GM23338 (cell line): ENCODE data around the gene COX8A. TPM values are rescaled to one million over a fixed set of nuclear protein-coding genes. Genes with fewer than 3 reads are reported as not detected.

Experiments used
- ATAC-seq: fragments of 200-7000 bp; cut with Tn5 transposase; 3 replicates; pipeline ENCODE4 v1.9.1; 2020
- DNase-seq: peaks from one replicate; pipeline ENCODE4 v3.0.0-alpha.2; 2015; ENCODE audit warnings: low spot score
- H2AFZ ChIP-seq: fragments of 200-600 bp; sonication (generic); 2 replicates; pipeline ENCODE4 v1.8.0; 2016; ENCODE audit warnings: antibody characterized with exemption, mild to moderate bottlenecking, moderate library complexity
- H3F3A ChIP-seq: fragments of 200-600 bp; sonication (generic); replicated peaks from 2 replicates; pipeline ENCODE4 v1.8.0; 2017; ENCODE audit warnings: antibody characterized with exemption, mixed run types, low read depth
- H3K27ac ChIP-seq: fragments of 200-600 bp; sonication (generic); 2 replicates; pipeline ENCODE4 v1.6.1; 2016; ENCODE audit warnings: low read depth
- H3K27me3 ChIP-seq: fragments of 200-600 bp; sonication (generic); 2 replicates; pipeline ENCODE4 v1.8.0; 2016; ENCODE audit warnings: mild to moderate bottlenecking, mixed run types, moderate library complexity; ENCODE audit not compliant: insufficient read depth
- H3K36me3 ChIP-seq: fragments of 200-600 bp; sonication (generic); 2 replicates; pipeline ENCODE4 v1.8.0; 2016; ENCODE audit warnings: mild to moderate bottlenecking; ENCODE audit not compliant: insufficient read depth
- H3K4me1 ChIP-seq: fragments of 200-600 bp; sonication (generic); 2 replicates; pipeline ENCODE4 v1.8.0; 2016; ENCODE audit warnings: mild to moderate bottlenecking, moderate library complexity; ENCODE audit not compliant: insufficient read depth
- H3K4me2 ChIP-seq: fragments of 200-600 bp; sonication (generic); 2 replicates; pipeline ENCODE4 v1.7.1; 2017; ENCODE audit warnings: mixed run types
- H3K4me3 ChIP-seq: fragments of 200-600 bp; sonication (generic); 2 replicates; pipeline ENCODE4 v1.6.1; 2016; ENCODE audit warnings: mixed run types
- H3K79me2 ChIP-seq: fragments of 200-600 bp; sonication (generic); replicated peaks from 2 replicates; pipeline ENCODE4 v1.8.0; 2017; ENCODE audit warnings: mild to moderate bottlenecking; ENCODE audit not compliant: insufficient read depth
- H3K9me2 ChIP-seq: fragments of 200-600 bp; sonication (generic); 2 replicates; pipeline ENCODE4 v1.8.0; 2017; ENCODE audit not compliant: insufficient read depth
- H4K20me1 ChIP-seq: fragments of 200-600 bp; sonication (generic); replicated peaks from 2 replicates; pipeline ENCODE4 v1.8.0; 2017; ENCODE audit warnings: mild to moderate bottlenecking; ENCODE audit not compliant: insufficient read depth
- H3K27ac Mint-ChIP-seq: 2 replicates; pipeline ENCODE4 v1.8.0; 2020; ENCODE audit warnings: inconsistent platforms, mild to moderate bottlenecking, moderate library complexity, mixed read lengths
- H3K27me3 Mint-ChIP-seq: 3 replicates; pipeline ENCODE4 v1.8.0; 2022; ENCODE audit warnings: low read depth, mild to moderate bottlenecking, moderate library complexity, mixed read lengths, inconsistent platforms; ENCODE audit not compliant: insufficient read depth, poor library complexity
- H3K36me3 Mint-ChIP-seq: 3 replicates; pipeline ENCODE4 v1.8.0; 2021; ENCODE audit warnings: low read depth, mild to moderate bottlenecking, inconsistent platforms, moderate library complexity, mixed read lengths
- H3K4me1 Mint-ChIP-seq: 3 replicates; pipeline ENCODE4 v1.8.0; 2020; ENCODE audit warnings: mild to moderate bottlenecking, inconsistent platforms, mixed read lengths
- H3K4me3 Mint-ChIP-seq: 3 replicates; pipeline ENCODE4 v1.8.0; 2021; ENCODE audit warnings: moderate library complexity, mild to moderate bottlenecking, inconsistent platforms, mixed read lengths
- H3K9me3 Mint-ChIP-seq: 3 replicates; pipeline ENCODE4 v1.8.0; 2020; ENCODE audit warnings: moderate library complexity, mild to moderate bottlenecking, inconsistent platforms, mixed read lengths
- EZH2 ChIP-seq: fragments of 200-600 bp; sonication (generic); IDR thresholded peaks from one replicate; pipeline ENCODE4 v1.8.0; 2017; ENCODE audit warnings: antibody characterized with exemption, mild to moderate bottlenecking, low read depth; ENCODE audit not compliant: unreplicated experiment
- JUNB ChIP-seq: IDR thresholded peaks from one replicate; pipeline ENCODE4 v1.6.1; 2016; ENCODE audit warnings: antibody characterized with exemption; ENCODE audit not compliant: unreplicated experiment
- REST ChIP-seq: IDR thresholded peaks from one replicate; pipeline ENCODE4 v1.6.1; 2018; ENCODE audit warnings: antibody characterized with exemption; ENCODE audit not compliant: unreplicated experiment
- STAT1 ChIP-seq: IDR thresholded peaks from one replicate; pipeline ENCODE4 v1.6.1; 2016; ENCODE audit warnings: antibody characterized with exemption; ENCODE audit not compliant: unreplicated experiment
- ZNF114 ChIP-seq: fragments of 250-450 bp; sonication (Bioruptor Pico); IDR thresholded peaks from 2 replicates; pipeline ENCODE4 v1.5.0; 2020; ENCODE audit warnings: mild to moderate bottlenecking, moderate library complexity
- ZNF331 ChIP-seq: fragments of 250-450 bp; sonication (Bioruptor Pico); IDR thresholded peaks from 2 replicates; pipeline ENCODE4 v1.5.0; 2020; ENCODE audit warnings: low read depth, mild to moderate bottlenecking, moderate library complexity
- polyA plus RNA-seq: library from polyadenylated mRNA; unstranded; fragments of >200 nt; fragmentation: Nextera tagmentation; extraction: Ambion mirVana; gene quantifications from 2 replicates; pipeline ENCODE4 v1.2.1, GENCODE V29; 2016
- total RNA-seq: library from RNA; depleted of rRNA; stranded (reverse); fragments of >200 nt; shearing (Covaris generic); gene quantifications from 2 replicates; pipeline ENCODE4 v1.2.3, GENCODE V29; 2014

The COX8A gene
- total and polyA plus RNA-seq, 2 experiments from 2014 or later, result 427 to 483 TPM

- peak overlapping the region; percentile 55 for H3K27ac ChIP-seq
- Mint-ChIP-seq H3K9me3 (no peaks in the 10 kb centered on the region), H3K27me3 (peaks cover 3% of the 10 kb centered on the region), H3K36me3 (peaks cover 72% of the 10 kb centered on the region), H3K4me3 (no peak overlapping the region; the same call in 2 of the 3 replicates), H3K4me1 (peaks cover 10% of the 10 kb centered on the region), H3K27ac (peak overlapping the region; percentile 38)
- H2AFZ ChIP-seq, result no peak overlapping the region
- H3K27me3 ChIP-seq, result no peaks in the 10 kb centered on the region
- no peak for DNase-seq
- no peaks in the 10 kb centered on the region for H3K9me2 ChIP-seq
- no peaks in the 10 kb centered on the region; the same call in 1 of the 2 replicates for H3F3A ChIP-seq
- TF ChIP-seq ZNF114 (CRISPR knock-in tag) (no peak), ZNF331 (CRISPR knock-in tag) (no peak), EZH2 (no peak)
- peaks cover 4% of the 10 kb centered on the region for H3K36me3 ChIP-seq
- ATAC-seq, result no peak
- no peaks in the 10 kb centered on the region; the same call in 1 of the 2 replicates for H3K79me2 ChIP-seq
- H4K20me1 ChIP-seq, result no peaks in the 10 kb centered on the region; the same call in 1 of the 2 replicates
- peak overlapping the region; percentile 32; the same call in 1 of the 2 replicates for H3K4me2 ChIP-seq
- no peak overlapping the region for H3K4me3 ChIP-seq
- 0 out of 2 replicates have a peak, but pooled peaks cover 4% of the 10 kb centered on the region for H3K4me1 ChIP-seq
Observed at GRCh38 chr11:63951779-63952536, 22.5 kb upstream of the COX8A start.

DNA sequence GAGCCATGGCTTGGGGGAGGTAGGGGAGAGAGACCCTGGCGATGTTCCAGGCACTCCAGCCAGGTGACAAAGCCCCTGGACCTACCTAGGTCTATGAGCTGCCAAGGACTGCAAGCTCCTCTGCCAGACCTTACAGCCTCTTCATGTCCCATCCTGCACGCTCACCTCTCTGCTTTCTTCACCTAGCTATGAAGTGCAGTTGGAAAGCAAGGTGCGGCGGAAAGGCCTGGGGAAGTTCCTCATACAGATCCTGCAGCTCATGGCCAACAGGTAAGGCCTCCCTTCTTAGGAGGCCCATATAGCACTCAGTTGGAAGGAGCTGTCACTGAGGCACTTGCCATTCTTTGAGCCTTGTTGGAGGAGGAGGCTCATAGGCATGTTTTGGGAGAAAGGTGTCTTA, 21.9 kb upstream of the COX8A start:
- Histone ChIP-seq H3K27ac (no peak overlapping the region), H3K9me2 (no peaks in the 10 kb centered on the region), H4K20me1 (no peaks in the 10 kb centered on the region; the same call in 1 of the 2 replicates), H3K27me3 (no peaks in the 10 kb centered on the region), H3K4me3 (no peak overlapping the region), H3K4me2 (no peak overlapping the region), H3F3A (no peaks in the 10 kb centered on the region; the same call in 1 of the 2 replicates), H3K36me3 (no peaks in the 10 kb centered on the region; the same call in 1 of the 2 replicates), H3K4me1 (0 out of 2 replicates have a peak, but pooled peaks cover 4% of the 10 kb centered on the region), H3K79me2 (no peaks in the 10 kb centered on the region; the same call in 1 of the 2 replicates), H2AFZ (no peak overlapping the region)
- Mint-ChIP-seq H3K36me3 (peaks cover 67% of the 10 kb centered on the region), H3K4me1 (peaks cover 10% of the 10 kb centered on the region), H3K27me3 (peaks cover 3% of the 10 kb centered on the region), H3K9me3 (no peaks in the 10 kb centered on the region), H3K4me3 (no peak overlapping the region), H3K27ac (no peak overlapping the region)
- TF ChIP-seq REST (no peak), STAT1 (no peak), ZNF114 (CRISPR knock-in tag) (no peak), JUNB (no peak)
- DNase-seq, result no peak
- ATAC-seq, result no peak
